CD4-positive, alpha-beta T cell treated with Interleukin-6 for 4 hours (primary cell): ENCODE measurements around the gene SP8.

Experiments
- DNase-seq: peaks from one replicate; pipeline ENCODE4 v3.0.0-alpha.2; 2020; ENCODE audit warnings: mixed read lengths

Gene SP8

DNA sequence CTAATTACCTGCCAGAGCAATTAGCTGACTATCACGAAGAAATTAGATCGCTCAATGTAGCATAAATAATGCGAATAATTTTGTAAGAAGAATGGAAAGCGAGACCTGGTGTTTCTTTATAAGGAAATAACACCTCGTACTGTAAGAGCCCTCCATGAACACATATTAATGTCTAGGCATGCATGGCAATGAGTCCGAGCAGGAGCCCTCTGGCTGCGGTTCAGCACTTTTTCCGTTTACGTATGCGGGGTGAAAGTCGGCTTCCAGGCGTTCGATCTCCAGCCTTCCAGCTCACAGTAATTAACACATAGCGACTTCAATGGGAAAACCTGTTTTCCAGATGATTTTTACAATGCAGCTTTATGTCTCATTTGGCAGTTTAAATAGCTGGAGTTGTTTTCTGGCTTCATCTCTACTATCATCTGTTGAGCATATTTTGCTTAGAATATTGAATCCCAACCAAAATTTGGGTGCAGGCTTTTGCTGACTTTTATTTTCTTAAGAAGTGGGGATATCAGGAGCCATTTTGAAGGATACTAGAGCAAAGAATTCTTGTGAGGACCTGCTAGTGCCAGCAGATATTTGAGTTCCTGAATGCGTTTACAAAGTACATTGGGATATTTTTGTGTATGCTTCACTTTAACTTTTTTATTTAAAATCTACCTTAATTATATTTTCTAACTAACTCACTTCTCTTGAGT, 7.2 kb upstream of the SP8 start:
- DNase-seq: no peak

DNA sequence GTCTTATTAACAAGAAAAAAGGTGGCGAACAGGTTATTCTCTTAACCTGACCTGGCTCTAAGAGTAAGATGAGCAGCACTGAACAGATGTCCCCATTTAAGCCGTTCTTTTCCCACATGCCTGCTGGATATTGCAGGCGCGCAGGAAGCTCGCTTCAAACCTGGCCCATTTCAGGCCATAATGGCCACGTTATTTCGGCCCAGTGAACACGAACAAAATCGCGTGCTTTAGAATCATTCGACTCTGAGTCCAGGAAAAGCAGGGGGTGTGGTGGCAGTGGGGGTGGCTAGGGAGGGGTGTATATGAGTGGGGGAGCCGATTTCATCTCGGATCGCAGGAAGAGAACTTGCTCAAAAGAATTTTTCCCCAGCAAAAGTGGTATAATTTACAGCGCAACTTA, 6.6 kb upstream of the SP8 start:
- no peak for DNase-seq

DNA sequence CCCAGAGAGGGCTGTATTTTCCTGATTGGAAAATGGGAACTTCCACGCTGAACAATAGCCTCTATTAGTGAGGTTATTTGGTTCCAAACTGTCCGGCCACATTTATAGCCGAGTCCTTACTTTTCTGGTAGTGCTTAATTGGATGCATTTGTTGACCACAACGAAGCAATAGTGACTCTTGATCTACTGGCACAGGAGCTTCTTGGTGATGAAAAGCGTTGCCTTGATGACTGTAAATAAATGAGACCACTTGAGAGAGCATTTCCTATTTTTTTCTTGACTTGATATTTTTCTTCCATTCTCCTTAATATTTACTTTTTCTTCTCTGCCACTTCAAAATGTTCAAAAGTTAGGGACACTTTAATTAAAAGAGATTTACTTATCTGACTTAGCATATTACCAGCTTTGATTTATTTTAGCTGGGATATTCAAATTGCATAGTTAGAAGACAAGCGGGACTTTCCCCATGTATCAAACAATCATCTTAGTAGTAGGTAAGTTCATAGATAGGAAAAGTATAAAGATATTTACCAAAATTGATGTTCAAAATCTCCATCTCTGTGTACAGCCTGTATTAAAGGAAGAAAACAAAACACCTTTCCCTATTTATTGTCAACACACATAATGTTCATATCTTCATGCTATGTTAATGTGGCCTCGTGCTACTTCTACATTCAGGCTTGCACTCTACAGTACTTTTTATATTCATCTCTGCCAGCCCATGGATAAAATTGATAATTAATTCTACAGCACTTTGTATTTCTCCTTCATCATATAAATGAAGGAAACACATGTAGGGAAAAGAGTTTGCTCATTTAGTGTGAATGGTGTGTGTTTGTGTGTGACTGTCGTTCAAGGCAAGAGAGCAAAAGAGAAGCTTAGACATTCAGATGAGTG, 5.1 kb upstream of the SP8 start:
- no peak for DNase-seq

DNA sequence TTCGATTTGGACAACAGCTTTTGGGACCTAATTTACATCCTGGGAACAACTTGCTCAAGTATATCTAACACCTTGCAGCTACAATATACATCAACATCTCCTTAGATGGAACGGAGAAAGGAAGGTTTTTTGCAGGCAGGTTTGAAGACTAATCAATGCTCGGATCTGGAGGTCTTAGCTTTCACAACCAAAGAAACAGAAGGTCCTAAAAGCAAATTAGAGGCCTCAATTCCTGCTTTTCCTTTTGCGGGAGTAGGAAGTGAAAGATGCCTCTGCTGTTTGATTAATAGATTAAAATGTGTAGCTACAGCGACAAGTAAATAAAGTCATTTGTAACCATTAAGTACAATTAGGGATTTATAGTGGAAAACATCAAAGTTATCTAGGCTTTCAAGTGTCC, 3.7 kb upstream of the SP8 start:
- no peak for DNase-seq

DNA sequence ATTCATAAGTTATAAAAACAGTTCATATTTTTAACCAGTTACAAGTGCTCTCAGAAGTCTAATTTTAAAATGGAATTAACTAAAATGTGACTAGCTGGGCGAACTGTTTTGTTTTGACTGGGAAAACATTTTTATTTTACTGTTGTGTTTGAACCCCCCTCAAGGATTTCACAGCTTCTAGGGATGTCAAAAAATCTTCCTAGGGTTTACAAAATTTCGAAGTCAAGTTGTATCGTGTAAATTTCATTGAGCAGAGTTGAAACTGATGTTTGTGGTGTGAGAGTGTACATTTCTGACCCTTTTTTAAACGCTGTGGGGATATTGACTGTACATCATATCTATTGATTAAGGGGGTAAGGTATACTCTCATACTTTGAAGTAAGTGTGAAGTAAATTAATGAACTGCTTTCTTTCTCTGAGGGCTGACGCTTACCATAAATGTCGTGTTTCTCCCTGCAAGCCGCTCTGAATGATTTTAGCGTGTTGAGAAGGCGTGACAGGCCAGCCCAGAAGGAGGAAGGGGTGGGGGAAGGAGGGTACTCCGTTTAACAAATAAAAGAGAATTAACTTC, 1.8 kb upstream of the SP8 start:
- no peak for DNase-seq

DNA sequence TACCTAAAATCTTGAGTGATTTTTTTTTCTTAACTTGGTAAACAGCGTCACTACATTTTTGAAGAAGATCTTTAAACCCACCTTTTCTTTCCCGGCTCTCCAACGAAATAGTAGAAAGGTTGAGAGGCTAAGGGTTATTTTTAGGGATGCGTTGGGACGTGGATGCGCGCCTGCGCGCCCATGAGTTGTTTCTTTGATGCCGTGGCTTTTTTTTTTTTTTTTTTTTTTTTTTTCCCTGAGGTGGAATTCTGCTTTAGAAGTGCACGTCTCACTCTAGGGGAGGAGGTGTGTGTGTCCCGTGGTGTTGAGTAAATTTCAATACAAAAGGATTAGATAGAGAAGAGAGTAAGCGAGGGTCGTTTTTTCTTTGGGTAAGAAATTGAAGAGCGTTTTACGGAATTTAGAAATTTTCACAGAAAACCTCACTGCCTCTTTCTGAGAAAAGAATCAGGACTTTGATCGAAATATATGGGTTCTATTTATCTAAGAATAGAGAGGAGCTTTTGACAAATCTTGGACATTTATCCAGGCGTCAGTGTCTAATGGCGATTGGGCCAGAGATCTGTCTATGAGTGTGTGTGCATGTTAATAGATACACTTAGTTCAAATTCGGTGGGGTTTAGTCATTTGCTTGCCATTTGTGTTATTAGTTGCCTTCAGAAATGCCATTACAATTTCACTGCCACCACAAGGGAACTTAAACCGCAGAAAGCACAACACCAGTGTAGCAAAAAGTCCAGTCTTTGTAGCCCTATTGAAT, 1.2 kb upstream of the SP8 start:
- no peak for DNase-seq

DNA sequence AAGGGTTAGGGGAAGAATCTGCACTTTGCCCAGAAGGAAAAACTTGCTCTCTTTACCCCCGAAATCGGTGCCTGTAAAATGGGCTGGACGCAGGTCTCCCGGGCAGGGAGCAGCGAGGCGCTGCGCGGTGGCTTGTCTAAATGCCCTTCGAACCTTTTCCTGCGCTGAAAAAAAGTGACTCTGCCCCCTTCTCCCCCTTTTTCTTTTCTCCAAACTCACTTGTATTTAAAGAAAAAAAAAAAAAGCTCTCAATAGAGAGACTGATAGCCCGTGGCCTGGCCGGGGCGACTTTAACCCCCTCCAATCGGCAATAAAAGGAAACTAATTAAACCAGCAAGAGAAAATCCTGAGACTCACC, 286 bp downstream of the SP8 start:
- DNase-seq: no peak

DNA sequence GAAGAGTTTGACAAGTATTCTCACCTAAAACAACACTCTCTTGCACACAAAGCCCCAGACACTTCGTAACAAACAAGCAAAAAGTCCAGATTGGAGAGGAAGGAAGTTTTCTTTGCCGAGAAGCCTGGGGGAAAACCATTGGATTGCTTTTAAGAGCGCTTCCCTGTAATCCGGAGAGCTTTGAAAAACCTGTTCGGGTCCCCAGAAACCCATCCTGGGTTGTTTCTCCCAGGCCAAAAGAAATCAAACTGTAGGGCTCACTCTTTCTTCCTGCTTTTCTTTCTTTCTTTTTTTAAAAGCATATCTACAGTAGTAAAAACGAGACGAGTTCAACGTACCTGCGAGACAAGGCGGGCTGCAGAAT, 655 bp downstream of the SP8 start:
- no peak for DNase-seq

DNA sequence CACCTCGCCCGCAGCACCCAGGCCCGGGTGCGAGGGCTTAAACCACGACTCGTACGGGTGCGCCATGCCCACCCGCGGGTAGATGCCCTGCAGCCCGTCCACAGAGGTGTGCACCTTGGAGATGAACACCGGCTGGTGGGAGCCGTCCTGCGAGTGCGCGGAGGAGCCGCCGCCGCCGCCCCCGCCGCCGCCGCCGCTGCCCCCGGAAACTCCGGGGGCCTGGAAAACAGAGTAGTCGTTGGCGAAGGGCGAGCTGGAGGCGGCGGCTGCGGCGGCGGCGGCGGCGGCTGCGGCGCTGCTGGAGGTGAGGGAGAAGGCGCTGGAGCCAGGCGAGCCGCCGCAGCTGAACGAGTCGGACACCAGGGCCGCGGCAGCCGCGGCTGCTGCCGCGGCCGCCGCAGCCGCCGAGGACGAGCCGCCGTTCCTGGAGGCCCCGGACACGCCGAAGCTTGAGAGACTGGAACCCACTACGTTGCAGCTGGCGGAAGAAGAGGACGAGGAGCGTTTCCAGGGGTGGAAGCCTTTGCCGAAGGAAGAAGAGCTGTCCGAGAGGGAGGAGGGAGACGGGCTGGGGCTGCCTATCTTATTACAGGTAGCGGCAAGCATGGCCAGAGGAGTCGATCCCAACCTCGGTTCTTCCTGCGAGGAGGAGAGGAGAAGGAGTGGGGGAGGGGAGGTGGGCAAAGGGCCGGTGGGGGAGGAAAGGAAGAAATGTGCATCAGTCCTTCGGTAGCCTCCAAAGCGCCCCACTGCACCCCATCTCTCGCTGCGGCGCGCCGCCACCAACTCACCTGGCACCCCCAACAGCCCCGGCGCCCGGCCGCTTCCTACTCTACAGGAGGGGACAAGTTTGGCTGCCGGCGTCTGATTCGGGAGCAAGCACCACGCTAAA, 1.3 kb downstream of the SP8 start:
- no peak for DNase-seq

DNA sequence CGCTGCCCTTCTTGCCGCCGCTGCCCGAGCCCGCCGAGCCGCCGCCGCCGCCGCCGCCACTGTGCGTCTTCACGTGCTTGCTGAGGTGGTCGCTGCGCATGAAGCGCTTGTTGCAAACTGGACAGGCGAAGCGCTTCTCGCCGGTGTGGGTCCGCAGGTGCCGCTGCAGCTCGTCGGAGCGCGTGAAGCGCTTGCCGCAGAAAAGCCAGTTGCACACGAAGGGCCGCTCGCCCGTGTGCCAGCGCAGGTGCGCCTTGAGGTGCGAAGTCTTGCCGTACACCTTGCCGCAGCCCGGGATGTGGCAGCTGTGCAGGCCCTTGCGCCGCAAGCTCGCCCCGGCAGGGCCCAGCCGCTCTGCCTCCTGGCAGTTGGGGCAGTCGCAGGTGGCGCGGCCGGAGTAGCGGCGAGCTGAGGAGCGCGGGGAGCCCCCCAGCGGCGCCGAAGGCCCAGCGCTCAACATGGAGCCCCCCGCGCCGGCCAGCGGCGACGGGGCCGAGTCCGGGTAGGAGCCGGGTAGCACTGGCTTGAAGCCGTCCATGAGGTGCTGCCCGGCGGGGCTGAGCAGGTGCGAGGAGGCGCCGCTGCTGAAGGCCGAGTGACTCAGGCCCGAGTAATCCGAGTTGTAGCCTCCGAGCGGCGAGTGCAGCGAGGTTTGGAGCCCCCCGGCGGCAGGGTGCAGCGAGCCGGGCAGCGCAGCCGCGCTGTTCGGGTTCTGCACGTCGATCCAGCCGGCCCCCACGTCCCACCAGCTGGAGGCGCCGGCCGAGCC, 2.1 kb downstream of the SP8 start:
- DNase-seq: no peak

DNA sequence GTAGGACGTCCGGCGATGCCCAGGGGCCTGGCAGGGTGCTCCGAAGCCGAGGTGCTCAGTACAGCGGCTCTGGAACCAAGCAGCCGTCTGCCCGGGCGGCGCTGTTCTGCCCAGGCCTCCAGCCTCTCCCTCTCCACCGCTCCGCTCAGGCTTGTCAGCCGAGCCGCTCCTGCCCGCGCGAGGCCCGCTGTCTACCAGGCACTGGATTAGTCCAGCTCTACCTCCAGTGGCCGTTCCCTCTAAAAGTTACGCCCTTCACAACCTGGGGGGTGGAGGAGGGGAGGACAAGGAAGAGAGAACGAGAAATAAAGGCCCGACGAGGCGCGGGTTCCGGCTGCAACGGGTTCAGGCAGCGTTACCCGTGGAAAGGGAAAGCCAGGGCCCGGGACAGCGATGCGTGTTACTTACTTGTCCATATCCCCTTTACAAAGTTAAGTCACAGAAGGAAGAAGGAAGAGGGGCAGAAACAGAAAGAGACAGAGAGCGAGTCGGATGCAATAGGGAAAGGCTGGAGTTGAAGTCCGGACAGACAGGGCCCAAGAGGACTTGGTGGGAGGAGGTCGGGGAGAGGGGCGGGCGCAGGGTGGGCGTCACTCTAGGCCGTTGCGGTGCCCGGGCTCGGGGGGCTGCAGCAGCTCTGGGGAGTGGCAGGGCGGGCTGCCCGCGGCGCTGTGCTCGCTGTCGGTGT, 2.8 kb downstream of the SP8 start:
- no peak for DNase-seq

DNA sequence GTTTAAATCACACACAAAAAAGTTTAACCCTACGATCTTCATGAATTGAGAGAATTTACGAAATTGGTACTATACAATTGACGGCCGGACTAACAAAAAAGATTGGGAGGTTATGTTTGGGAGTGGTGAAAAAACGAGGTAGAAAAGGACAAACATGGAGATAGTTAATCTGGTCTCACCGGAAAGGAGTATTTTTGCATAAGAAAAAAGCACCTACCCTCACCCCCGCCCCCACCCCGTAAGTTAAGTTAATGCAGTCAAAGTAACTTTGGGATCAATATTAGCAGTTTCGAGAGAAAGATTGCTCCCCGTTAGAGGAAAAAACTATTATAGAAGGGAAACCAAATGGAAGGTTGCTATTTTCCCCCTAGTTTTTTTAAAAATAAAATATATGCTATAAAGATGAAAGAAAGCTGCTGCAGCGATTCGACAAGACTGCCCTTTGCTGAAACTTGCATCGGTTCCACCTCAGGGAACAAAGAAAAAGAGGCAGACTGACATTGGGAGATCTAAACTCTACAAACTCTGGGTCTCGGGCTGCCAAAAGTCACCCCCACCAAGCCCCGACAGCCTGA, 3.5 kb downstream of the SP8 start:
- DNase-seq: no peak

DNA sequence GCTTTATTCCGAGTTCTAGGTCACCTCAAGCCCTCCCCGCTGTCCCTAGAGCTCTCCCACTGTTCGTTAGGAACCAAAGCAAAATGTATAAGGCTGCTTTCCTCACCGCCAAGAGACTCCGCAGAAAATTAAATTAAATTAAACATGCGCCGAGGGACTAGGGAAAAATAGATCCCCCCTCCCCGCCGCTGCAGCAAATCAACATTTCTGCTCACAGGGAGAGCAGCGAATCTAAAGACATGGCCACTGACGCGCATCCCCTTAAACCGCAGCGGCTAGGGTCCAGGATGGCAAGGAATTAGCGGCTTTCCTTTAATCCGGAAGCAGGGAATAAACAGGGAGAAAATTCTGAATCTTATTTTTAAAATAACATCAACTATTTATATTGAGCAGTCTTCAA, 7.6 kb downstream of the SP8 start:
- DNase-seq: no peak

DNA sequence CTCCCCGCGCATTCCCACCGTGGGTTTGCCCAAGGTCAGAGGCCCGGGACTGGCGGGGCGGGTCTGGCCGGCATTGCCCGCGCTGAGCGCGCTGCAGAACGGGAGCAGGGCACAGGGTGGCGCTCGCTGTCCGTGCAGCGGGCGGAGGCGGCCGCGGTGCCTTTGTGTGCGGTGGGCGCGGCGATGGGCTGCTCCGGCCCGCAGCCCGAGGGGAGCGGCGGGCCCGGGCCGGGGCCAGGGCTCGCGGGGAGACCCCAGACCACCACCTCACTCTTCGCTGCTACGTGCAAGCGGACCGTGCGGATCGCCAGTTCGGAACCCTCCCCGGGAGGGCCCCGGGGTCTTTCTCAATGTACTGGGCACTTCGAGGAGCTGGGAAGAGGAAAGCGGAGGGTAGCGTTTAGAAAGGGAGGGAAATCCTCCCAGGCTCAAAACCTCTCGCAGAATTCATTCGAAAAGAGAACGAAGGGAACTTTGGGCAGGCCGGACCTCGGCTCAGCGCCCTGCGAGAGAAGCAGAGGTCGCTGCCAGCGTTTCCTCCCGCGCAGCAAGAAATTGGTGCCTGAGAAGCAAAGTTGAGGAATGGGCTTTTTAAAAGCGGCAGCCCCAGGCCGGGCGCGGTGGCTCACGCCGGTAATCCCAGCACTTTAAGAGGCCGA, 8.5 kb downstream of the SP8 start:
- no peak for DNase-seq

DNA sequence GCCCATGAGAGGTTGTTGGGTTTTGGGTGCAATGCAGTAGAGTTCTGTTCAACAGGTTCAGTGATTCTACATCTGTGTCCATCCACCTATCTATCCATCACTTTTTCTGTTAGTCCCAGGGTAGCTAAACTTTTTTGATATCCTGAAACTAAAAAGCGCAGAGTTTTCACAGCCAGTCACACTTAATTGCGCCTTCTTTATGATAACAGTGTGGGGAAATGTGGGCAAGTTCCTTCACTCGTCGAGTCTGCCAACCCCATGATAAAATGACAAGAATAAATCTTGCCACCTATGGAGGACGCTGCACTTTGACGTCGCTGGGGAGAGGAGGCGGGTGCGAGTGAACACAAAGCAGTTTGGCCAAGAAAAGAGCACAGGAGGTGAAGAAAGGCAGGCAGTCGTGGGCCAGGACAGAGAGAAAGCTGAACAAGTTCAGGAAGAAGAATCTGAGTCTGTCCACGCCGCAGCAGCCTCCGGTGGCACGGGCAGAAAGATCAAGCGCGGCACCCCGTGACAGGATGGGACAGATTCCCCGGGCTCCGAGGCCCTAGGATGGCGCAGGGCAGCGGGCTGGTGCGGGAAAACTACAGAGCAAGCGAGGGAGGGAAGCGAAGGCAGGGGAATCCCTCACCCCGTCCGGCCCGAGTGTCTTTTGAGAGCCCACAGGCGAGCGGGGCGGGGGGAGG, 9.2 kb downstream of the SP8 start:
- no peak for DNase-seq

DNA sequence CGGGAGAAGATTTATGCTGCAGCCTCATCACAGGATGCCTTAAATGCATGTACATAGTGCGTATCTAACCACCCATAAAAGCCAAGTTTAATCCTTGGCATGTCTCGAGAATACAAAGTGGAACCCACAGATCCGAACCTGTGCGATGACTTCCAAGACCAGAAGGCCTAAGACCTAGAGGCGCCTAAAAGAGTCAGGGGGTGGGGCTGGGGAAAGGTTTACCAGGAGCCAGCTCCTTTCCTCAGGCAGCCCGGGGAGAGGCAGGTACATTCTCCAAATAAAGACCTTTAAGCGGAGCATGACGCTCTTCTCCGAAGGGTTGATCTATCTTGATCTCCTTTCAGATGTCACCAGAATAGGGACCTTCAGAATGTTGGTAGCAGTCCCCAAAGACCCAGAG, 9.7 kb downstream of the SP8 start:
- no peak for DNase-seq

DNA sequence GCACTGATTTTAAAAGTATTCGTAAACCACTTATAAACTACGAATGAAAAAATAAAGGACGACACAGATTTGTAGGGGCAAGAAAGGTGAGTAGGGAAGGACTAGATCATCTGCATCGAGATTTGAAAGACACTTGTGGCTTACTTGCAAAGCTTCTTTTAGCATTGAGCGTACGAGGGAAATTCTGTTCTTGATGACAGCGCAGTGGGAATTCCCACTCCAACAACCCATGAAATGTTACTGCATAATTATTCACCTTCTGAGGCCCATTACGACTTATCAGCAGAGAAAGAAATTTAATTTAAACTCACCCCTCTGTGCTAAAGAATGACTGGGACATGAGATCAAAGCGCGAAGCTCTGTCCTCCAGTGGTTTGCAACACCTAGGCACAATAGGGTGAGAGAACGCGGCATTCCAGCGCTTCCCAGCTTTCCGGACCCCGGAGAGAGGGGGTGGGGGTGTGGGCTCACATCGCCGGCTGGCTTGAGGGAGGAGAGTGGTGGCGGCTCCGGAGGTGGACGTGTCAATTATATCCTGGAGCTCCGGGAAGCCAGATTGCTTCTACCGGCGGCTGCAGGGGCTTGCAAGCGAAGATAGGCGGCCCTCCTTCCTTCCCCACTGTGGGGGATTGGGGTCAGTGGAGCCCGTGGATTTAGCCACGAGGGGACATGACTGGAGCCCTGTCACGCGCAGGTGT, 10.3 kb downstream of the SP8 start:
- DNase-seq: no peak

DNA sequence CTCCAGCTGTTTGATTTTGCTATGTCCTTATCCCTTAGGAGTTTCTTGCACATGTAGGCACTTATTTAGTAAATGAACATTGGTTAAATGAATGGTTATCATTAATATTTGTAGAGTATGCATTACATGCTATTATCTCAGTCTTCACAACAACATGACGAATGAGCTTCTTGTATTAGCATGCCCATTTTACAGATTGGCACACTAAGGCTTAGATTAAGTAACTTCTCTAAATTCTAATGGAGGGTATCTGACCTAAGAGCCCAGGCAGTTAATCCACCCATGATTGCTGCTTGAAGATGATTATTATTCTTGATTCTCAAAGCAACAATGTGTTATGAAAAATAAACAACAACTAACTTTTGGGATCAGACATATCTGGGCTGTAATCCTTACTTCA, 32.7 kb downstream of the SP8 start:
- no peak for DNase-seq

DNA sequence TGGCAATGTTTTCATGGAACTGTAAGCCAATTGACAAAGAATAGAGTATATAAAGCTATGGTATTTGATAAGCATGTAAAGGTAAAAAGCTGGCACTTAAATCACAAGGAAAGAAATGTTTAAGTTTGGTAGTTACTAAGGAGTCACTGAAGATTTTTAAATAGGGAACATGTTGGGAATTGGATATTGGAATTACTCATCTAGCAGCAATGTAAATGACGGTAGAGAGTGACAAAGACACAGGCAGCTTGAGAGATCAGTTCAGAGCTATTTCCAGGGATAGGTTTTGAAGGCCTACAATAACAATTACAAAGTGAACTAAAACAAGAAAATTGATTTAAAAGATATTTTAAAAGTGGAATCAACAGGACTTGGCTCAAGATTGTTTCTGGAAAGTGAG, 36.8 kb downstream of the SP8 start:
- DNase-seq: no peak
